ENCODE data around the gene GPR142. TPM values are rescaled to one million over a fixed set of nuclear protein-coding genes. Genes with fewer than 3 reads are reported as not detected.

Gene GPR142
- total RNA-seq, 1 experiment from 2014 or later, result not detected

DNA sequence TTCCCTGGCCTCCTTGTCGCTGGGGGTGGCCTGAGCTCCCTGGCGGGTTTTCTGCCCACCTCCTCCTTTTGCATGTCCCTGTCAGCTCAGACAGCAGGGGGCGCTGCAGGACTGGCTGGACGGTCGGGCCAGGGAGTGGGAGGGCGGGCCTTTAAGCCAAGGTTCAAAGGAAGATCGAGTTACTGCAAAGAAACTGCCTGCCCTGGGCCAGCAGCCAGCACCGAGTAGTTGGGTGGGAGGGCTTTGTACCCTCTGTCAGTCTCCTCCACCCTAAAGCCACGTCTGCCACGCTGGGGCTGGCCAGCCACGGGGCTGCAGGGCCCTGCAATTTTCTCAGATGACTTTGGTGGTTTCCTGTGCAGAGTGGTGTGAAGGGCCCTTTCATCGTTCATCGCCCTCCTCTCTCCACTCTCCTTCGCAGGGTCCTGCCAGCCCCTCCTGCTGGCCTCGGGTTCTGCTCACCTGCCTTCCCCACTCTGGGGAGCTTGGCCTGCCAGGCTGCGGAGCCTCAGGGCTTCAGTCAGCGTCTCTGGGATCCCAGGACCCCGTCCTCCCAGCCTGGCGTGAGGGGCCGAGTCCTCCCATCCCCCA lies 12.3 kb downstream of the GPR142 start:
- ChIA-PET CTCF (interaction anchor here (0.6 to 4.6 kb wide), 82 partner anchors 9 to 813 kb away, joined by 3 to 138 read pairs (median 5); partner anchors contain the start of genes BTBD17, CD300A, CD300C and CD300H), POLR2A (interaction anchor here (0.8 to 2.3 kb wide), 4 partner anchors 53 to 87 kb away, joined by 3 to 14 read pairs (median 3); partner anchors contain the start of gene CD300A)
- Mint-ChIP-seq H3K4me3 (no peak overlapping the region), H3K4me1 (peaks cover 13% of the 10 kb centered on the region), H3K27me3 (ENCODE audit: low read depth) (no peaks in the 10 kb centered on the region; the same call in 1 of the 2 replicates), H3K36me3 (no peaks in the 10 kb centered on the region), H3K27ac (no peak overlapping the region), H3K9me3 (no peaks in the 10 kb centered on the region)
- peak; percentile 93 for ATAC-seq
- DNase-seq (ENCODE audit: low spot score), result peak; percentile 98
- TF ChIP-seq GABPB1 (CRISPR knock-in tag; IDR thresholded peaks at IDR 0.05) (peak; percentile 36; the same call in 1 of the 2 replicates), PRRX2 (CRISPR knock-in tag; IDR thresholded peaks at IDR 0.05) (no peak), NR3C1 (CRISPR knock-in tag; conservative IDR thresholded peaks at IDR 0.05; ENCODE audit: low read depth) (no peak), ZNF671 (CRISPR knock-in tag; IDR thresholded peaks at IDR 0.05) (no peak), SP1 (CRISPR knock-in tag; conservative IDR thresholded peaks at IDR 0.05) (peak; percentile 76), ELF4 (CRISPR knock-in tag; IDR thresholded peaks at IDR 0.05; ENCODE audit: low read depth) (no peak), KAT7 (CRISPR knock-in tag; IDR thresholded peaks at IDR 0.05; ENCODE audit: borderline replicate concordance) (no peak), NFATC4 (CRISPR knock-in tag; IDR thresholded peaks at IDR 0.05) (no peak), JUN (CRISPR knock-in tag; IDR thresholded peaks at IDR 0.05) (no peak), ZNF396 (CRISPR knock-in tag; IDR thresholded peaks at IDR 0.05; ENCODE audit: borderline replicate concordance) (no peak), FOXJ3 (CRISPR knock-in tag; IDR thresholded peaks at IDR 0.05; ENCODE audit: borderline replicate concordance) (no peak), NR1H2 (CRISPR knock-in tag; IDR thresholded peaks at IDR 0.05) (no peak), ZNF416 (CRISPR knock-in tag; IDR thresholded peaks at IDR 0.05) (no peak), ZNF138 (CRISPR knock-in tag; conservative IDR thresholded peaks at IDR 0.05) (no peak), ZNF121 (CRISPR knock-in tag; IDR thresholded peaks at IDR 0.05) (no peak), MYBL2 (CRISPR knock-in tag; IDR thresholded peaks at IDR 0.05) (no peak), HMGA2 (CRISPR knock-in tag; IDR thresholded peaks at IDR 0.05) (no peak)
- TF ChIP-seq, protein P1, sequence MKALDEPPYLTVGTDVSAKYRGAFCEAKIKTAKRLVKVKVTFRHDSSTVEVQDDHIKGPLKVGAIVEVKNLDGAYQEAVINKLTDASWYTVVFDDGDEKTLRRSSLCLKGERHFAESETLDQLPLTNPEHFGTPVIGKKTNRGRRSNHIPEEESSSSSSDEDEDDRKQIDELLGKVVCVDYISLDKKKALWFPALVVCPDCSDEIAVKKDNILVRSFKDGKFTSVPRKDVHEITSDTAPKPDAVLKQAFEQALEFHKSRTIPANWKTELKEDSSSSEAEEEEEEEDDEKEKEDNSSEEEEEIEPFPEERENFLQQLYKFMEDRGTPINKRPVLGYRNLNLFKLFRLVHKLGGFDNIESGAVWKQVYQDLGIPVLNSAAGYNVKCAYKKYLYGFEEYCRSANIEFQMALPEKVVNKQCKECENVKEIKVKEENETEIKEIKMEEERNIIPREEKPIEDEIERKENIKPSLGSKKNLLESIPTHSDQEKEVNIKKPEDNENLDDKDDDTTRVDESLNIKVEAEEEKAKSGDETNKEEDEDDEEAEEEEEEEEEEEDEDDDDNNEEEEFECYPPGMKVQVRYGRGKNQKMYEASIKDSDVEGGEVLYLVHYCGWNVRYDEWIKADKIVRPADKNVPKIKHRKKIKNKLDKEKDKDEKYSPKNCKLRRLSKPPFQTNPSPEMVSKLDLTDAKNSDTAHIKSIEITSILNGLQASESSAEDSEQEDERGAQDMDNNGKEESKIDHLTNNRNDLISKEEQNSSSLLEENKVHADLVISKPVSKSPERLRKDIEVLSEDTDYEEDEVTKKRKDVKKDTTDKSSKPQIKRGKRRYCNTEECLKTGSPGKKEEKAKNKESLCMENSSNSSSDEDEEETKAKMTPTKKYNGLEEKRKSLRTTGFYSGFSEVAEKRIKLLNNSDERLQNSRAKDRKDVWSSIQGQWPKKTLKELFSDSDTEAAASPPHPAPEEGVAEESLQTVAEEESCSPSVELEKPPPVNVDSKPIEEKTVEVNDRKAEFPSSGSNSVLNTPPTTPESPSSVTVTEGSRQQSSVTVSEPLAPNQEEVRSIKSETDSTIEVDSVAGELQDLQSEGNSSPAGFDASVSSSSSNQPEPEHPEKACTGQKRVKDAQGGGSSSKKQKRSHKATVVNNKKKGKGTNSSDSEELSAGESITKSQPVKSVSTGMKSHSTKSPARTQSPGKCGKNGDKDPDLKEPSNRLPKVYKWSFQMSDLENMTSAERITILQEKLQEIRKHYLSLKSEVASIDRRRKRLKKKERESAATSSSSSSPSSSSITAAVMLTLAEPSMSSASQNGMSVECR (CRISPR knock-in tag; IDR thresholded peaks at IDR 0.05; ENCODE audit: borderline replicate concordance), result no peak
- TF ChIP-seq, protein P2, sequence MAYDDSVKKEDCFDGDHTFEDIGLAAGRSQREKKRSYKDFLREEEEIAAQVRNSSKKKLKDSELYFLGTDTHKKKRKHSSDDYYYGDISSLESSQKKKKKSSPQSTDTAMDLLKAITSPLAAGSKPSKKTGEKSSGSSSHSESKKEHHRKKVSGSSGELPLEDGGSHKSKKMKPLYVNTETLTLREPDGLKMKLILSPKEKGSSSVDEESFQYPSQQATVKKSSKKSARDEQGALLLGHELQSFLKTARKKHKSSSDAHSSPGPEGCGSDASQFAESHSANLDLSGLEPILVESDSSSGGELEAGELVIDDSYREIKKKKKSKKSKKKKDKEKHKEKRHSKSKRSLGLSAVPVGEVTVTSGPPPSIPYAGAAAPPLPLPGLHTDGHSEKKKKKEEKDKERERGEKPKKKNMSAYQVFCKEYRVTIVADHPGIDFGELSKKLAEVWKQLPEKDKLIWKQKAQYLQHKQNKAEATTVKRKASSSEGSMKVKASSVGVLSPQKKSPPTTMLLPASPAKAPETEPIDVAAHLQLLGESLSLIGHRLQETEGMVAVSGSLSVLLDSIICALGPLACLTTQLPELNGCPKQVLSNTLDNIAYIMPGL (CRISPR knock-in tag; IDR thresholded peaks at IDR 0.05), result 0 out of 2 replicates have a peak, but pooled peaks have one; percentile 48
- TF ChIP-seq, protein P3, sequence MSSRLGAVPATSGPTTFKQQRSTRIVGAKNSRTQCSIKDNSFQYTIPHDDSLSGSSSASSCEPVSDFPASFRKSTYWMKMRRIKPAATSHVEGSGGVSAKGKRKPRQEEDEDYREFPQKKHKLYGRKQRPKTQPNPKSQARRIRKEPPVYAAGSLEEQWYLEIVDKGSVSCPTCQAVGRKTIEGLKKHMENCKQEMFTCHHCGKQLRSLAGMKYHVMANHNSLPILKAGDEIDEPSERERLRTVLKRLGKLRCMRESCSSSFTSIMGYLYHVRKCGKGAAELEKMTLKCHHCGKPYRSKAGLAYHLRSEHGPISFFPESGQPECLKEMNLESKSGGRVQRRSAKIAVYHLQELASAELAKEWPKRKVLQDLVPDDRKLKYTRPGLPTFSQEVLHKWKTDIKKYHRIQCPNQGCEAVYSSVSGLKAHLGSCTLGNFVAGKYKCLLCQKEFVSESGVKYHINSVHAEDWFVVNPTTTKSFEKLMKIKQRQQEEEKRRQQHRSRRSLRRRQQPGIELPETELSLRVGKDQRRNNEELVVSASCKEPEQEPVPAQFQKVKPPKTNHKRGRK (CRISPR knock-in tag; IDR thresholded peaks at IDR 0.05; ENCODE audit: borderline replicate concordance), result no peak
- TF ChIP-seq, protein P4, sequence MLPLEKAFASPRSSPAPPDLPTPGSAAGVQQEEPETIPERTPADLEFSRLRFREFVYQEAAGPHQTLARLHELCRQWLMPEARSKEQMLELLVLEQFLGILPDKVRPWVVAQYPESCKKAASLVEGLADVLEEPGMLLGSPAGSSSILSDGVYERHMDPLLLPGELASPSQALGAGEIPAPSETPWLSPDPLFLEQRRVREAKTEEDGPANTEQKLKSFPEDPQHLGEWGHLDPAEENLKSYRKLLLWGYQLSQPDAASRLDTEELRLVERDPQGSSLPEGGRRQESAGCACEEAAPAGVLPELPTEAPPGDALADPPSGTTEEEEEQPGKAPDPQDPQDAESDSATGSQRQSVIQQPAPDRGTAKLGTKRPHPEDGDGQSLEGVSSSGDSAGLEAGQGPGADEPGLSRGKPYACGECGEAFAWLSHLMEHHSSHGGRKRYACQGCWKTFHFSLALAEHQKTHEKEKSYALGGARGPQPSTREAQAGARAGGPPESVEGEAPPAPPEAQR (CRISPR knock-in tag; IDR thresholded peaks at IDR 0.05), result no peak
- TF ChIP-seq, protein P5, sequence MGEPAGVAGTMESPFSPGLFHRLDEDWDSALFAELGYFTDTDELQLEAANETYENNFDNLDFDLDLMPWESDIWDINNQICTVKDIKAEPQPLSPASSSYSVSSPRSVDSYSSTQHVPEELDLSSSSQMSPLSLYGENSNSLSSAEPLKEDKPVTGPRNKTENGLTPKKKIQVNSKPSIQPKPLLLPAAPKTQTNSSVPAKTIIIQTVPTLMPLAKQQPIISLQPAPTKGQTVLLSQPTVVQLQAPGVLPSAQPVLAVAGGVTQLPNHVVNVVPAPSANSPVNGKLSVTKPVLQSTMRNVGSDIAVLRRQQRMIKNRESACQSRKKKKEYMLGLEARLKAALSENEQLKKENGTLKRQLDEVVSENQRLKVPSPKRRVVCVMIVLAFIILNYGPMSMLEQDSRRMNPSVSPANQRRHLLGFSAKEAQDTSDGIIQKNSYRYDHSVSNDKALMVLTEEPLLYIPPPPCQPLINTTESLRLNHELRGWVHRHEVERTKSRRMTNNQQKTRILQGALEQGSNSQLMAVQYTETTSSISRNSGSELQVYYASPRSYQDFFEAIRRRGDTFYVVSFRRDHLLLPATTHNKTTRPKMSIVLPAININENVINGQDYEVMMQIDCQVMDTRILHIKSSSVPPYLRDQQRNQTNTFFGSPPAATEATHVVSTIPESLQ (CRISPR knock-in tag; IDR thresholded peaks at IDR 0.05), result no peak
- TF ChIP-seq, protein P6, sequence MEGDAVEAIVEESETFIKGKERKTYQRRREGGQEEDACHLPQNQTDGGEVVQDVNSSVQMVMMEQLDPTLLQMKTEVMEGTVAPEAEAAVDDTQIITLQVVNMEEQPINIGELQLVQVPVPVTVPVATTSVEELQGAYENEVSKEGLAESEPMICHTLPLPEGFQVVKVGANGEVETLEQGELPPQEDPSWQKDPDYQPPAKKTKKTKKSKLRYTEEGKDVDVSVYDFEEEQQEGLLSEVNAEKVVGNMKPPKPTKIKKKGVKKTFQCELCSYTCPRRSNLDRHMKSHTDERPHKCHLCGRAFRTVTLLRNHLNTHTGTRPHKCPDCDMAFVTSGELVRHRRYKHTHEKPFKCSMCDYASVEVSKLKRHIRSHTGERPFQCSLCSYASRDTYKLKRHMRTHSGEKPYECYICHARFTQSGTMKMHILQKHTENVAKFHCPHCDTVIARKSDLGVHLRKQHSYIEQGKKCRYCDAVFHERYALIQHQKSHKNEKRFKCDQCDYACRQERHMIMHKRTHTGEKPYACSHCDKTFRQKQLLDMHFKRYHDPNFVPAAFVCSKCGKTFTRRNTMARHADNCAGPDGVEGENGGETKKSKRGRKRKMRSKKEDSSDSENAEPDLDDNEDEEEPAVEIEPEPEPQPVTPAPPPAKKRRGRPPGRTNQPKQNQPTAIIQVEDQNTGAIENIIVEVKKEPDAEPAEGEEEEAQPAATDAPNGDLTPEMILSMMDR (IDR thresholded peaks at IDR 0.05), result peak; percentile 94
- TF ChIP-seq, protein P7, sequence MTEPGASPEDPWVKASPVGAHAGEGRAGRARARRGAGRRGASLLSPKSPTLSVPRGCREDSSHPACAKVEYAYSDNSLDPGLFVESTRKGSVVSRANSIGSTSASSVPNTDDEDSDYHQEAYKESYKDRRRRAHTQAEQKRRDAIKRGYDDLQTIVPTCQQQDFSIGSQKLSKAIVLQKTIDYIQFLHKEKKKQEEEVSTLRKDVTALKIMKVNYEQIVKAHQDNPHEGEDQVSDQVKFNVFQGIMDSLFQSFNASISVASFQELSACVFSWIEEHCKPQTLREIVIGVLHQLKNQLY (CRISPR knock-in tag; IDR thresholded peaks at IDR 0.05), result no peak
